H1 (cell line): ENCODE data around the gene POLE4.

ENCODE experiments used
- CHD2 ChIP-seq: IDR thresholded peaks from 2 replicates; pipeline ENCODE4 v1.6.1; 2012; ENCODE audit warnings: low read length, improper control_type of control experiment
- CTCF ChIP-seq, 3 experiments: IDR thresholded peaks; 1 replicate in 2 of 3; 2 replicates in 1 of 3; pipeline versions ENCODE4 v1.5.1 to v1.6.1; 2011; ENCODE audit warnings: low read length in 3 of 3, mild to moderate bottlenecking in 3 of 3, inconsistent platforms in 2 of 3, low read depth in 1 of 3, moderate library complexity in 1 of 3; ENCODE audit not compliant: insufficient read depth in 1 of 3; ENCODE audit errors: control extremely low read depth in 1 of 3
- GABPA ChIP-seq: IDR thresholded peaks from 2 replicates; pipeline ENCODE4 v1.6.1; 2011; ENCODE audit warnings: mild to moderate bottlenecking, low read length, moderate library complexity, borderline replicate concordance; ENCODE audit not compliant: insufficient read depth
- JUND ChIP-seq: IDR thresholded peaks from 2 replicates; pipeline ENCODE4 v1.6.1; 2011; ENCODE audit warnings: mild to moderate bottlenecking, improper control_type of control experiment, low read length
- POLR2A ChIP-seq, 2 experiments: IDR thresholded peaks; 1 replicate in 1 of 2; 2 replicates in 1 of 2; pipeline ENCODE4 v1.6.1; 2011; ENCODE audit warnings: low read depth in 2 of 2, low read length in 2 of 2, mild to moderate bottlenecking in 2 of 2; ENCODE audit errors: control extremely low read depth in 1 of 2
- USF2 ChIP-seq: IDR thresholded peaks from 2 replicates; pipeline ENCODE4 v1.6.1; 2011; ENCODE audit warnings: low read length, improper control_type of control experiment
- YY1 ChIP-seq: IDR thresholded peaks from 2 replicates; pipeline ENCODE4 v1.6.1; 2011; ENCODE audit warnings: low read depth, mild to moderate bottlenecking, low read length

- no peak for TF ChIP-seq YY1
- no peak for TF ChIP-seq CHD2
- no peak for TF ChIP-seq POLR2A (IDR thresholded peaks at IDR 0.05; ENCODE audit: control extremely low read depth in 1 of 2, low read depth in 2 of 2, low read length in 2 of 2)
- no peak for TF ChIP-seq CTCF (IDR thresholded peaks at IDR 0.05; ENCODE audit: control extremely low read depth in 1 of 3, insufficient read depth in 1 of 3, low read depth in 1 of 3, low read length in 3 of 3)
- no peak for TF ChIP-seq GABPA
- no peak for TF ChIP-seq JUND
- no peak for TF ChIP-seq USF2
Measured at GRCh38 chr2:75007819-75008218, 49.4 kb downstream of the POLE4 start.
